HCT116 (cell line): ENCODE results near the gene GAMT. TPM values are rescaled to one million over a fixed set of nuclear protein-coding genes. Genes with fewer than 3 reads are reported as not detected.

Source experiments
- ATAC-seq: fragments of 200-7000 bp; cut with Tn5 transposase; 2 replicates; pipeline ENCODE4 v1.9.1; 2020; ENCODE audit warnings: mild to moderate bottlenecking, moderate library complexity
- BruUV-seq: library from RNA; stranded (reverse); fragments of 400-500 nt; replicated peaks from 2 replicates; lab custom pipeline; 2021; lab: Mats Ljungman, UMichigan
- CTCF ChIA-PET: fragments of 300-600 bp; sonication (Branson Sonifier 250); formaldehyde crosslinking; loops from one replicate; lab custom pipeline; 2021; ENCODE audit warnings: antibody characterized with exemption; lab: Charles Lee
- POLR2A ChIA-PET: fragments of 300-600, 350-600 bp; sonication (Branson Sonifier 250); formaldehyde crosslinking; loops from one replicate; lab custom pipeline; 2021; ENCODE audit warnings: antibody characterized with exemption; lab: Charles Lee
- RAD21 ChIA-PET, 2 experiments: fragments of 300-600 bp; sonication (Branson Sonifier 250); formaldehyde crosslinking; loops; one replicate each; lab custom pipeline; 2023; ENCODE audit warnings: low total read pairs in 2 of 2; ENCODE audit not compliant: uncharacterized antibody in 2 of 2, unreplicated experiment in 2 of 2, low non-redundant PET in 1 of 2; lab: Charles Lee
- DNase-seq: peaks from one replicate; pipeline ENCODE4 v3.0.0-alpha.2; 2010; ENCODE audit warnings: low read depth, low spot score
- H2AFZ ChIP-seq: fragments of 200-600 bp; shearing (Covaris generic), sonication (generic); 2 replicates; pipeline ENCODE4 v1.6.1; 2017; ENCODE audit warnings: low read depth, mixed run types, mixed read lengths, antibody characterized with exemption, low read length; ENCODE audit not compliant: poor library complexity, severe bottlenecking
- H3K27ac ChIP-seq: 2 replicates; pipeline ENCODE4 v1.5.1; 2012; ENCODE audit warnings: low read depth, low read length
- H3K27me3 ChIP-seq: fragments of 200-600 bp; sonication (generic); 2 replicates; pipeline ENCODE4 v1.6.1; 2016; ENCODE audit warnings: mixed run types, low read length, mixed read lengths; ENCODE audit not compliant: insufficient read depth
- H3K36me3 ChIP-seq, 2 experiments: fragments of 200-500 bp in 1 of 2; fragments of 200-600 bp in 1 of 2; sonication (Bioruptor generic) in 1 of 2; sonication (generic) in 1 of 2; 2 replicates each; pipeline versions ENCODE4 v1.5.1 to v1.6.1; 2014 to 2016; ENCODE audit warnings: low read length in 2 of 2, inconsistent platforms in 1 of 2, mixed read lengths in 1 of 2, mixed run types in 1 of 2; ENCODE audit not compliant: insufficient read depth in 2 of 2, control insufficient read depth in 1 of 2
- H3K4me1 ChIP-seq, 2 experiments: fragments of 200-600 bp in 1 of 2; sonication (generic) in 1 of 2; 2 replicates each; pipeline versions ENCODE4 v1.5.1 to v1.6.1; 2012 to 2017; ENCODE audit warnings: low read length in 2 of 2, inconsistent platforms in 1 of 2, mild to moderate bottlenecking in 1 of 2, mixed read lengths in 1 of 2, mixed run types in 1 of 2, moderate library complexity in 1 of 2; ENCODE audit not compliant: insufficient read depth in 2 of 2, control insufficient read depth in 1 of 2
- H3K4me2 ChIP-seq: fragments of 200-600 bp; sonication (generic); 2 replicates; pipeline ENCODE4 v1.6.1; 2017; ENCODE audit warnings: mixed run types, low read length, mixed read lengths
- H3K4me3 ChIP-seq, 2 experiments: fragments of 200-600 bp in 1 of 2; sonication (generic) in 1 of 2; replicated peaks in 1 of 2; 2 replicates each; pipeline ENCODE4 v1.5.1; 2011 to 2016; ENCODE audit warnings: low read length in 2 of 2, control low read depth in 1 of 2, low read depth in 1 of 2, mild to moderate bottlenecking in 1 of 2, mixed read lengths in 1 of 2, mixed run types in 1 of 2
- H3K79me2 ChIP-seq: fragments of 200-600 bp; sonication (generic); 2 replicates; pipeline ENCODE4 v1.6.1; 2017; ENCODE audit warnings: mild to moderate bottlenecking, mixed run types, low read length, moderate library complexity, mixed read lengths; ENCODE audit not compliant: insufficient read depth
- H3K9ac ChIP-seq: fragments of 200-600 bp; sonication (generic); 2 replicates; pipeline ENCODE4 v1.6.1; 2016; ENCODE audit warnings: low read length, mixed read lengths
- H3K9me2 ChIP-seq: fragments of 200-600 bp; sonication (generic), shearing (Covaris generic); 2 replicates; pipeline ENCODE4 v1.6.1; 2017; ENCODE audit warnings: mixed run types, mild to moderate bottlenecking, moderate library complexity; ENCODE audit not compliant: insufficient read depth
- H3K9me3 ChIP-seq, 2 experiments: fragments of 200-500 bp in 1 of 2; fragments of 200-600 bp in 1 of 2; sonication (Bioruptor generic) in 1 of 2; sonication (generic) in 1 of 2; 2 replicates each; pipeline ENCODE4 v1.6.1; 2014 to 2017; ENCODE audit warnings: low read length in 2 of 2, mixed read lengths in 2 of 2, inconsistent platforms in 1 of 2, low read depth in 1 of 2, mild to moderate bottlenecking in 1 of 2, mixed run types in 1 of 2, moderate library complexity in 1 of 2; ENCODE audit not compliant: control insufficient read depth in 1 of 2, insufficient read depth in 1 of 2
- H4K20me1 ChIP-seq: fragments of 200-600 bp; sonication (generic), shearing (Covaris generic); 2 replicates; pipeline ENCODE4 v1.6.1; 2017; ENCODE audit warnings: mixed run types, mild to moderate bottlenecking, moderate library complexity; ENCODE audit not compliant: insufficient read depth
- ATF3 ChIP-seq: IDR thresholded peaks from 2 replicates; pipeline ENCODE4 v1.6.1; 2012
- CBX3 ChIP-seq: IDR thresholded peaks from 2 replicates; pipeline ENCODE4 v1.6.1; 2012; ENCODE audit warnings: low read depth
- CEBPB ChIP-seq: IDR thresholded peaks from 2 replicates; pipeline ENCODE4 v1.6.1; 2012; ENCODE audit warnings: low read depth
- EGR1 ChIP-seq: IDR thresholded peaks from 2 replicates; pipeline ENCODE4 v1.6.1; 2012; ENCODE audit warnings: low read depth
- EZH2 ChIP-seq: fragments of 200-600 bp; sonication (generic); IDR thresholded peaks from 2 replicates; pipeline ENCODE4 v1.6.1; 2017; ENCODE audit warnings: antibody characterized with exemption, mixed run types
- EZH2phosphoT487 ChIP-seq: fragments of 200-600 bp; IDR thresholded peaks from 2 replicates; pipeline ENCODE4 v1.6.1; 2018; ENCODE audit warnings: antibody characterized with exemption, borderline replicate concordance
- FOSL1 ChIP-seq: IDR thresholded peaks from 2 replicates; pipeline ENCODE4 v1.6.1; 2012; ENCODE audit warnings: low read depth
- JUND ChIP-seq: IDR thresholded peaks from 2 replicates; pipeline ENCODE4 v1.6.1; 2012
- POLR2A ChIP-seq: IDR thresholded peaks from 2 replicates; pipeline ENCODE4 v1.7.0; 2011; ENCODE audit warnings: borderline replicate concordance; ENCODE audit not compliant: insufficient read depth, insufficient read length; ENCODE audit errors: extremely low read depth
- POLR2AphosphoS5 ChIP-seq: IDR thresholded peaks from 2 replicates; pipeline ENCODE4 v1.6.1; 2011; ENCODE audit warnings: mild to moderate bottlenecking, low read depth, low read length, moderate library complexity
- RAD21 ChIP-seq: IDR thresholded peaks from 2 replicates; pipeline ENCODE4 v1.6.1; 2012; ENCODE audit warnings: low read depth, mild to moderate bottlenecking
- SRF ChIP-seq: IDR thresholded peaks from 2 replicates; pipeline ENCODE4 v1.6.1; 2012; ENCODE audit warnings: low read depth
- TCF7L2 ChIP-seq: IDR thresholded peaks from 2 replicates; pipeline ENCODE4 v1.7.0; 2011; ENCODE audit warnings: borderline replicate concordance, inconsistent platforms; ENCODE audit not compliant: insufficient read depth, insufficient read length; ENCODE audit errors: extremely low read depth
- YY1 ChIP-seq: IDR thresholded peaks from 2 replicates; pipeline ENCODE4 v1.6.1; 2011; ENCODE audit warnings: low read length, low read depth, moderate library complexity, mild to moderate bottlenecking; ENCODE audit not compliant: insufficient replicate concordance; ENCODE audit errors: extremely low read depth
- ZNF274 ChIP-seq: fragments of 200-500 bp; sonication (Bioruptor generic); IDR thresholded peaks from 2 replicates; pipeline ENCODE4 v1.6.1; 2014; ENCODE audit warnings: mild to moderate bottlenecking, low read depth, low read length, inconsistent platforms
- intact Hi-C: fragments of 100-400 bp; cut with micrococcal nuclease; formaldehyde crosslinking; loops from 2 replicates; pipeline ENCODE4 v1.10.0; 2022
- total RNA-seq: library from RNA; stranded (reverse); gene quantifications from one replicate; pipeline ENCODE4 v1.2.1, GENCODE V29; 2021; ENCODE audit not compliant: unreplicated experiment
- TF ChIP-seq, protein P1 (sequence below): IDR thresholded peaks from 2 replicates; pipeline ENCODE4 v1.6.1; 2012; ENCODE audit warnings: low read depth
- TF ChIP-seq, protein P2 (sequence below), 3 experiments: fragments of 200-600 bp in 1 of 3; sonication (generic) in 1 of 3; IDR thresholded peaks in 2 of 3; conservative IDR thresholded peaks in 1 of 3; 2 replicates each; pipeline ENCODE4 v1.5.1; 2012 to 2017; ENCODE audit warnings: low read depth in 2 of 3, low read length in 2 of 3, antibody characterized with exemption in 1 of 3, borderline replicate concordance in 1 of 3, control low read depth in 1 of 3, mild to moderate bottlenecking in 1 of 3, mixed read lengths in 1 of 3, mixed run types in 1 of 3, moderate library complexity in 1 of 3; ENCODE audit not compliant: insufficient read depth in 1 of 3
- TF ChIP-seq, protein P3 (sequence below): IDR thresholded peaks from 2 replicates; pipeline ENCODE4 v1.6.1; 2012

Gene GAMT
- total RNA-seq, 1 experiment from 2014 or later: 102 TPM

DNA sequence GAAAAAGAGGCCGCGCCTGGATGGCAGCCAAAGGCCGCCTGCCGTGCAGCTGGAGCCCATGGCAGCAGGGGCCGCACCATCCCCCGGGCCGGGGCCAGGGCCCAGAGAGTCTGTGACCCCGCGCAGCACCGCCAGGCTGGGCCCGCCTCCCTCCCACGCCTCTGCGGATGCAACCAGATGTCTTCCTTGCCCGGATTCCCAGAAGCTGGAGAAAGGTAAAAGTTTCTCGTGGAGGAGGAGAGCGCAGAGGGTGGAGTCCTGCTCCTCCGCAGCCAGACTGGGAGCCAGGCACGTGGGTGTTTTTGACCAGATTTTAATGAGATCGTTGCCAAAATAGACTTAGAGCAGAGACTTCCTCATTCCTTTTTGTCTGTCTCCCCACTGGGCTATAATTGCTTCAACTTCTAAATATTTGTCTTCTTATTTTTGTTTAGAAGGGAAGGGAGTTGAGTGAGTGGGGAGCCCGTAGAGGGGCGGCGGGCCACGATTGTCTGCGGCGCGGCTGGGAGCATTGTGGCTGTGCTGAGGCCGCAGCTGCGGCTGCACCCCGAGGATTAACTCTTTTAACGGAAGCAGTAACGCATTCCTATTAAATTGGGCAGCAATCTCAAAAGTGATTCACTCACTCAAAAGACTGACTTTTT is 40.4 kb downstream of the GAMT start (continued):
- TF ChIP-seq CBX3 (no peak), CEBPB (no peak), JUND (no peak), EZH2 (no peak), EGR1 (no peak), POLR2A (no peak), EZH2phosphoT487 (no peak), ZNF274 (no peak), SRF (no peak), POLR2AphosphoS5 (no peak)

DNA sequence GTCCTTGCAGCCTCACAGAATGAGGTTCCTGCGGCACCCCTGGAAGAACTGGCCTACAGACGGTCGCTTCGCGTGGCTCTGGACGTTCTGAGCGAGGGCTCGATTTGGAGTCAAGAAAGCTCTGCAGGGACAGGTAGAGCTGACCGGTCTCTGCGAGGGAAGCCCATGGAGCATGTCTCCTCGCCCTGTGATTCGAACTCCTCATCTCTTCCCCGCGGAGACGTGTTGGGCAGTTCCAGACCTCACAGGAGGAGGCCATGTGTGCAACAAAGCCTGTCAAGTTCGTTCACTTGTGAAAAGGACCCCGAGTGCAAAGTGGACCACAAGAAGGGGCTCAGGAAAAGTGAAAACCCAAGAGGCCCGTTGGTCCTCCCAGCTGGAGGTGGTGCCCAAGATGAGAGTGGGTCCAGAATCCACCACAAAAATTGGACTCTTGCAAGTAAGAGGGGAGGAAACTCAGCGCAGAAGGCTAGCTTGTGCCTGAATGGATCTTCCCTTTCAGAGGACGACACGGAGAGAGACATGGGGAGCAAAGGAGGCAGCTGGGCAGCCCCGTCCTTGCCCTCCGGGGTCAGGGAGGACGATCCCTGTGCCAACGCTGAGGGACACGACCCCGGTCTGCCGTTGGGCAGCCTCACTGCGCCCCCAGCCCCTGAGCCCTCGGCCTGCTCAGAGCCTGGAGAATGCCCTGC is 41.1 kb downstream of the GAMT start:
- intact Hi-C loops: no loop called here
- ChIA-PET POLR2A (no interaction called here), RAD21 (no interaction called here), CTCF (no interaction called here)
- Histone ChIP-seq H2AFZ (no peak overlapping the region), H3K4me2 (no peak overlapping the region), H3K9me2 (no peaks in the 10 kb centered on the region), H3K27ac (peak overlapping the region; percentile 20; the same call in 1 of the 2 replicates), H3K79me2 (peaks cover 32% of the 10 kb centered on the region), H3K4me3 (no peak overlapping the region), H3K27me3 (no peaks in the 10 kb centered on the region), H3K9me3 (no peaks in the 10 kb centered on the region), H3K4me1 (peaks cover 4 to 9% of the 10 kb centered on the region in 2 experiments; a peak in 2 of 4 replicates), H3K9ac (no peak overlapping the region), H4K20me1 (no peaks in the 10 kb centered on the region), H3K36me3 (peaks cover 40 to 57% of the 10 kb centered on the region in 2 experiments; a peak in 3 of 4 replicates)
- TF ChIP-seq EGR1 (no peak), CBX3 (no peak), RAD21 (no peak), TCF7L2 (no peak), ATF3 (no peak), CEBPB (no peak), JUND (no peak), EZH2phosphoT487 (no peak), YY1 (no peak), FOSL1 (no peak)
- TF ChIP-seq, protein P1, sequence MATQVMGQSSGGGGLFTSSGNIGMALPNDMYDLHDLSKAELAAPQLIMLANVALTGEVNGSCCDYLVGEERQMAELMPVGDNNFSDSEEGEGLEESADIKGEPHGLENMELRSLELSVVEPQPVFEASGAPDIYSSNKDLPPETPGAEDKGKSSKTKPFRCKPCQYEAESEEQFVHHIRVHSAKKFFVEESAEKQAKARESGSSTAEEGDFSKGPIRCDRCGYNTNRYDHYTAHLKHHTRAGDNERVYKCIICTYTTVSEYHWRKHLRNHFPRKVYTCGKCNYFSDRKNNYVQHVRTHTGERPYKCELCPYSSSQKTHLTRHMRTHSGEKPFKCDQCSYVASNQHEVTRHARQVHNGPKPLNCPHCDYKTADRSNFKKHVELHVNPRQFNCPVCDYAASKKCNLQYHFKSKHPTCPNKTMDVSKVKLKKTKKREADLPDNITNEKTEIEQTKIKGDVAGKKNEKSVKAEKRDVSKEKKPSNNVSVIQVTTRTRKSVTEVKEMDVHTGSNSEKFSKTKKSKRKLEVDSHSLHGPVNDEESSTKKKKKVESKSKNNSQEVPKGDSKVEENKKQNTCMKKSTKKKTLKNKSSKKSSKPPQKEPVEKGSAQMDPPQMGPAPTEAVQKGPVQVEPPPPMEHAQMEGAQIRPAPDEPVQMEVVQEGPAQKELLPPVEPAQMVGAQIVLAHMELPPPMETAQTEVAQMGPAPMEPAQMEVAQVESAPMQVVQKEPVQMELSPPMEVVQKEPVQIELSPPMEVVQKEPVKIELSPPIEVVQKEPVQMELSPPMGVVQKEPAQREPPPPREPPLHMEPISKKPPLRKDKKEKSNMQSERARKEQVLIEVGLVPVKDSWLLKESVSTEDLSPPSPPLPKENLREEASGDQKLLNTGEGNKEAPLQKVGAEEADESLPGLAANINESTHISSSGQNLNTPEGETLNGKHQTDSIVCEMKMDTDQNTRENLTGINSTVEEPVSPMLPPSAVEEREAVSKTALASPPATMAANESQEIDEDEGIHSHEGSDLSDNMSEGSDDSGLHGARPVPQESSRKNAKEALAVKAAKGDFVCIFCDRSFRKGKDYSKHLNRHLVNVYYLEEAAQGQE: no peak
- TF ChIP-seq, protein P2, sequence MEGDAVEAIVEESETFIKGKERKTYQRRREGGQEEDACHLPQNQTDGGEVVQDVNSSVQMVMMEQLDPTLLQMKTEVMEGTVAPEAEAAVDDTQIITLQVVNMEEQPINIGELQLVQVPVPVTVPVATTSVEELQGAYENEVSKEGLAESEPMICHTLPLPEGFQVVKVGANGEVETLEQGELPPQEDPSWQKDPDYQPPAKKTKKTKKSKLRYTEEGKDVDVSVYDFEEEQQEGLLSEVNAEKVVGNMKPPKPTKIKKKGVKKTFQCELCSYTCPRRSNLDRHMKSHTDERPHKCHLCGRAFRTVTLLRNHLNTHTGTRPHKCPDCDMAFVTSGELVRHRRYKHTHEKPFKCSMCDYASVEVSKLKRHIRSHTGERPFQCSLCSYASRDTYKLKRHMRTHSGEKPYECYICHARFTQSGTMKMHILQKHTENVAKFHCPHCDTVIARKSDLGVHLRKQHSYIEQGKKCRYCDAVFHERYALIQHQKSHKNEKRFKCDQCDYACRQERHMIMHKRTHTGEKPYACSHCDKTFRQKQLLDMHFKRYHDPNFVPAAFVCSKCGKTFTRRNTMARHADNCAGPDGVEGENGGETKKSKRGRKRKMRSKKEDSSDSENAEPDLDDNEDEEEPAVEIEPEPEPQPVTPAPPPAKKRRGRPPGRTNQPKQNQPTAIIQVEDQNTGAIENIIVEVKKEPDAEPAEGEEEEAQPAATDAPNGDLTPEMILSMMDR (IDR thresholded peaks at IDR 0.05 in 2 of 3, conservative IDR thresholded peaks at IDR 0.05 in 1 of 3; ENCODE audit: borderline replicate concordance in 1 of 3, insufficient read depth in 1 of 3, low read depth in 2 of 3, low read length in 2 of 3): no peak
- TF ChIP-seq, protein P3, sequence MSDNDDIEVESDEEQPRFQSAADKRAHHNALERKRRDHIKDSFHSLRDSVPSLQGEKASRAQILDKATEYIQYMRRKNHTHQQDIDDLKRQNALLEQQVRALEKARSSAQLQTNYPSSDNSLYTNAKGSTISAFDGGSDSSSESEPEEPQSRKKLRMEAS: no peak
- no TSS peak for BruUV-seq
- ATAC-seq (no peak), DNase-seq (no peak)
